ENCODE results near the gene TTC39B. TPM values are rescaled to one million over a fixed set of nuclear protein-coding genes. Genes with fewer than 3 reads are reported as not detected.

TTC39B gene
- total RNA-seq, 2 donors from 2014 or later: 27.2 to 32.2 TPM

DNA sequence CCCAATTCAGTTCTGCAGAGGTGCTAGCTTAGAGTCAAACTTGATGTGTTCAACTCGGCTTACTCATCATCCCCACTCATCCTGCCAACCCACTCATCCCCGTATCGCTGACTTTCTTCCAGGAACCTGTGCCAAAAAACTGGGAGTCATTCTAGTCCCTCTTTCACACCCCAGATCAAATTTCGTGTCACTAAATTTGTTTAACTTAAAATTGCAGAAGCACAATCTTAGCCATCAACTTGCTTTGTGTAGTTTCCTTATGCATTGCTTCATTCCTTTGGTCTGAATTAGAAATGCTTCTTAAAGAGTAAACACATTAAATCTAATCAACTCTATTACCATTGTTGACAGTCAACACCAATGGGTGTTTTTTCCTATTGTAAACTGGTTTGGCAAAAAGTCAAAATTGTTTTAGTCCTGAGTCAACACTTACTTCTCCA lies 162.4 kb downstream of the TTC39B start:
- TF ChIP-seq, protein P1, sequence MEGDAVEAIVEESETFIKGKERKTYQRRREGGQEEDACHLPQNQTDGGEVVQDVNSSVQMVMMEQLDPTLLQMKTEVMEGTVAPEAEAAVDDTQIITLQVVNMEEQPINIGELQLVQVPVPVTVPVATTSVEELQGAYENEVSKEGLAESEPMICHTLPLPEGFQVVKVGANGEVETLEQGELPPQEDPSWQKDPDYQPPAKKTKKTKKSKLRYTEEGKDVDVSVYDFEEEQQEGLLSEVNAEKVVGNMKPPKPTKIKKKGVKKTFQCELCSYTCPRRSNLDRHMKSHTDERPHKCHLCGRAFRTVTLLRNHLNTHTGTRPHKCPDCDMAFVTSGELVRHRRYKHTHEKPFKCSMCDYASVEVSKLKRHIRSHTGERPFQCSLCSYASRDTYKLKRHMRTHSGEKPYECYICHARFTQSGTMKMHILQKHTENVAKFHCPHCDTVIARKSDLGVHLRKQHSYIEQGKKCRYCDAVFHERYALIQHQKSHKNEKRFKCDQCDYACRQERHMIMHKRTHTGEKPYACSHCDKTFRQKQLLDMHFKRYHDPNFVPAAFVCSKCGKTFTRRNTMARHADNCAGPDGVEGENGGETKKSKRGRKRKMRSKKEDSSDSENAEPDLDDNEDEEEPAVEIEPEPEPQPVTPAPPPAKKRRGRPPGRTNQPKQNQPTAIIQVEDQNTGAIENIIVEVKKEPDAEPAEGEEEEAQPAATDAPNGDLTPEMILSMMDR (IDR thresholded peaks at IDR 0.05): no peak
- no peaks in the 10 kb centered on the region for H3K36me3 ChIP-seq
- DNase-seq: no peak
- no peak overlapping the region for H3K4me3 ChIP-seq
- intact Hi-C loops (cut with DNase I): loop anchor here (10.0 kb wide), 1 partner anchor 680 kb away; no protein-coding TSS in a partner anchor
- H3K27me3 ChIP-seq: no peaks in the 10 kb centered on the region
- H3K9me3 ChIP-seq: no peaks in the 10 kb centered on the region
- H3K9ac ChIP-seq (ENCODE audit: low read depth in 2 of 2, low read length in 2 of 2): no peak overlapping the region
- no peak overlapping the region for H3K27ac ChIP-seq
- H3K4me1 ChIP-seq: no peaks in the 10 kb centered on the region

DNA sequence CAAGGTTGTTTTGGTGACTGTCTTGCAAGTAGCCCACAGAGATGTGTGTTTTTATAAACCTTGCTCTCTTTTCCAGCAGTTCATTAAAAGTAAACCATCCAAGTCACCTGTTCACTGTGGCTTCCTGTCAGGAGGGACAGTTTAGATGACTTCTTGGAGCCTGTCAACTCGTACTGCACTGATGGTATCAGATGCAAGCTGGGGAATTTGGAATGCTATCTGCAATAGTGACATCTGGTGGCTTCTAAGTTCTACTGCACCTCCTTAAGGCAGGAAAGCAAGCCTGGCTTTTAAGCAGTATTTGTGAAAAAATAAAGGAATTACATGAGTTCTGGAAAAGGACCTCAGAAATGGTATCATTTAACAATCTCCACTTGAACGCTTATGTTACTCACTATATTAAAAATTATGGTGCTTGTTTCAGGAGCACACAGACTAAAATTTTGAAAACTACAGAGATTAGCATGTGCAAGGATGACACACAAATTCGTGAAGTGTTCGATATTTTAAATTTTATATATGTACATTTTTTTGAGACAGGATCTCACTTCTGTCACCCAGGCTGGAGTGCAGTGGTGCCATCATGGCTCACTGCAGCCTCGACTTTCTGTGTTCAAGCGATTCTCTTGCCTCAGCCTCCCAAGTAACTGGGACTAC lies 164.0 kb downstream of the TTC39B start:
- H3K36me3 ChIP-seq: no peaks in the 10 kb centered on the region
- H3K27me3 ChIP-seq: no peaks in the 10 kb centered on the region
- no peak overlapping the region for H3K9ac ChIP-seq (ENCODE audit: low read depth in 2 of 2, low read length in 2 of 2)
- DNase-seq: no peak
- TF ChIP-seq, protein P1 (IDR thresholded peaks at IDR 0.05): peak; percentile 77
- intact Hi-C loops (cut with DNase I): loop anchor here (10.0 kb wide), 1 partner anchor 678 kb away; no protein-coding TSS in a partner anchor
- H3K4me1 ChIP-seq: no peaks in the 10 kb centered on the region
- no peak overlapping the region for H3K4me3 ChIP-seq
- no peak overlapping the region for H3K27ac ChIP-seq
- no peaks in the 10 kb centered on the region for H3K9me3 ChIP-seq

DNA sequence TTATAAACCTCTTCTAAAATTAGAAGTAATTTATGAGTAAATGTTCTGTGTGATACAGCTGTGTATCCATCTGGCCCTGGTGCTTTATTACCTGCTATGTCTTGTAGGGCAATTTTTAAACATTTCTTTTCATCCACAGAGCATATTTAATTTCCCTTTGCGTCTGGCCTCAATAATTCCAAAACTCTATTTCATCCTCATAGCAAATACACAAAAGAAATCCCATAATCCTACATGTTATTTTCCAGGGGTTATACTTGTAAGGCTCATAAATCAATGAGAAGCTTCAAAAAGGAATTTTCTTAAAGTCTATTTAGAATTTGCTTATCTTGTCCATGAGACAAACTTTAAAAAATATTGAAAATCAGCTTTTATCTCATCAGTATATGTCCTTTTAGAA lies 167.0 kb downstream of the TTC39B start:
- intact Hi-C loops (cut with DNase I): loop anchor here (10.0 kb wide), 1 partner anchor 675 kb away; no protein-coding TSS in a partner anchor
- TF ChIP-seq, protein P1 (IDR thresholded peaks at IDR 0.05): no peak
- Histone ChIP-seq H3K27ac (no peak overlapping the region), H3K27me3 (no peaks in the 10 kb centered on the region), H3K36me3 (no peaks in the 10 kb centered on the region), H3K4me3 (no peak overlapping the region), H3K9me3 (no peaks in the 10 kb centered on the region), H3K9ac (ENCODE audit: low read depth in 2 of 2, low read length in 2 of 2) (no peak overlapping the region), H3K4me1 (no peaks in the 10 kb centered on the region)
- no peak for DNase-seq

DNA sequence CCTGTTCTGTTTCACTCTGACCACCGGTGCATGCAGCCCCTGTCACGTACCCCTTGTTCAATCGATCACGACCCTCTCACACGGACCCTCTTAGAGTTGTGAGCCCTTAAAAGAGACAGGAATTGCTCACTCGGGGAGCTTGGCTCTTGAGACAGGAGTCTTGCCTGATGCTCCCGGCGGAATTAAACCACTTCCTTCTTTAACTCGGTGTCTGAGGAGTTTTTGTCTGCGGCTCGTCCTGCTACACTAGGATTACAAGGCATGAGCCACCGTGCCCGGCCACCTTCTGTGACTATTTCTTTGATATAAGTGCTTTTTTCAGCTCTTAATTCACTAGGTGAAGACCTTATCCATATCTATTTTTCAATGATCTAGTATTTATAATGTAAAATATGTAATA lies 167.5 kb downstream of the TTC39B start:
- no peaks in the 10 kb centered on the region for H3K27me3 ChIP-seq
- no peak for DNase-seq
- H3K9ac ChIP-seq (ENCODE audit: low read depth in 2 of 2, low read length in 2 of 2): no peak overlapping the region
- H3K27ac ChIP-seq: no peak overlapping the region
- H3K9me3 ChIP-seq: no peaks in the 10 kb centered on the region
- TF ChIP-seq, protein P1 (IDR thresholded peaks at IDR 0.05): no peak
- intact Hi-C loops (cut with DNase I): no loop called here
- no peaks in the 10 kb centered on the region for H3K4me1 ChIP-seq
- no peak overlapping the region for H3K4me3 ChIP-seq
- H3K36me3 ChIP-seq: no peaks in the 10 kb centered on the region

DNA sequence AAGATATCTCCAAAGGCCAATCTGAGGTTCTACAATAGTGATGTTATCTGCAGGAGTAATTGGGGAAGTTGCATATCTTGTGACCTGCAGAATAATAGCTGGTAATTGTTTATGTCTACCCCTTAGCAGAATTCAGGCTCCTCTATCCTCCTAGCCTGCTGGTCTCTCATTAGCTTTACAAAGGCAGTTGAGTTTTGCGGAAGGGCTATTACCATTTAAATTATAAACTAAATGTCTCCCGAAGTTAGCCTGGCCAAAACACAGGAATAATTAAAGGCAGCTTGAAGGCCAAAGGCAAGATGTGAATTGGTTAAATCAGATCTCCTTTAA lies 168.7 kb downstream of the TTC39B start:
- no peak for DNase-seq
- H3K9me3 ChIP-seq: no peaks in the 10 kb centered on the region
- TF ChIP-seq, protein P1 (IDR thresholded peaks at IDR 0.05): no peak
- no peaks in the 10 kb centered on the region for H3K27me3 ChIP-seq
- H3K27ac ChIP-seq: no peak overlapping the region
- intact Hi-C loops (cut with DNase I): no loop called here
- no peak overlapping the region for H3K4me3 ChIP-seq
- no peak overlapping the region for H3K9ac ChIP-seq (ENCODE audit: low read depth in 2 of 2, low read length in 2 of 2)
- no peaks in the 10 kb centered on the region for H3K4me1 ChIP-seq
- H3K36me3 ChIP-seq: no peaks in the 10 kb centered on the region
